ENCODE data around the gene RIMS1. TPM values are rescaled to one million over a fixed set of nuclear protein-coding genes. Genes with fewer than 3 reads are reported as not detected.

Gene RIMS1
- 0.69 to 1.1 TPM (median 1.1 TPM) in 3 replicates for total RNA-seq (2021)
- Bru-seq, nascent RNA: percentile 27 among the genes with signal in this experiment
- long read RNA-seq, experiment 1, partial matches to known transcripts: 0 of 4 reads
- long read RNA-seq, experiment 1, other reads (novel, unspliced or antisense): 4 of 4 reads
- long read RNA-seq, experiment 2, partial matches to known transcripts: 0 of 1 reads
- long read RNA-seq, experiment 2, other reads (novel, unspliced or antisense): 1 of 1 reads
- long read RNA-seq, experiment 3: 0 reads

- ATAC-seq: peak; percentile 79
- H3K27ac Mint-ChIP-seq: no peak within 1 kb of the TSS
- CTCF ChIA-PET: no interaction called here
Observed at GRCh38 chr6:71886184-71887005, at the start of gene RIMS1. Gene RIMS1, plus strand, starts transcription at chr6:71886550. Its CDS starts 474 bp downstream, at chr6:71887024.

GRCh38 chr6:71851214-71851613 lies 35.1 kb upstream of the RIMS1 start:
- ATAC-seq (no peak), DNase-seq (ENCODE audit: low spot score) (no peak)
- CTCF ChIA-PET: no interaction called here
- POLR2A ChIA-PET: no interaction called here
- TF ChIP-seq FOXP1 (CRISPR knock-in tag; IDR thresholded peaks at IDR 0.05; ENCODE audit: borderline replicate concordance): no peak
- no peak for TF ChIP-seq ZNF263 (CRISPR knock-in tag; IDR thresholded peaks at IDR 0.05; ENCODE audit: low read depth)
- TF ChIP-seq FOXK1 (CRISPR knock-in tag; IDR thresholded peaks at IDR 0.05): no peak
- no peak for TF ChIP-seq SP1 (CRISPR knock-in tag; conservative IDR thresholded peaks at IDR 0.05)
- TF ChIP-seq ZNF671 (CRISPR knock-in tag; IDR thresholded peaks at IDR 0.05): no peak
- TF ChIP-seq E2F5 (CRISPR knock-in tag; IDR thresholded peaks at IDR 0.05): no peak
- no peak for TF ChIP-seq ETV6 (CRISPR knock-in tag; IDR thresholded peaks at IDR 0.05)
- TF ChIP-seq HMGXB4 (CRISPR knock-in tag; IDR thresholded peaks at IDR 0.05): no peak
- TF ChIP-seq AR (CRISPR knock-in tag; IDR thresholded peaks at IDR 0.05): no peak
- no peak for TF ChIP-seq RORB (CRISPR knock-in tag; IDR thresholded peaks at IDR 0.05)
- TF ChIP-seq NR2C2 (CRISPR knock-in tag; IDR thresholded peaks at IDR 0.05): no peak
- TF ChIP-seq RELA (CRISPR knock-in tag; IDR thresholded peaks at IDR 0.05; ENCODE audit: borderline replicate concordance): no peak
- Mint-ChIP-seq H3K9me3 (no peaks in the 10 kb centered on the region), H3K4me3 (no peak overlapping the region), H3K36me3 (no peaks in the 10 kb centered on the region), H3K27ac (no peak overlapping the region), H3K4me1 (no peaks in the 10 kb centered on the region), H3K27me3 (ENCODE audit: low read depth) (no peaks in the 10 kb centered on the region)

More at GRCh38 chr6:71886184-71887005, at the start of gene RIMS1:
- peaks cover 40% of the 10 kb centered on the region for H3K27me3 Mint-ChIP-seq (ENCODE audit: low read depth)
- POLR2A ChIA-PET: no interaction called here
- no peaks in the 10 kb centered on the region; the same call in 1 of the 2 replicates for H3K4me1 Mint-ChIP-seq
- DNase-seq (ENCODE audit: low spot score): peak; percentile 68
- peak within 1 kb of the TSS; percentile 89 for H3K4me3 Mint-ChIP-seq
- peak; percentile 80; the same call in 1 of the 2 replicates for TF ChIP-seq HMGXB4 (CRISPR knock-in tag; IDR thresholded peaks at IDR 0.05)
- TF ChIP-seq MYBL2 (CRISPR knock-in tag; IDR thresholded peaks at IDR 0.05): no peak
- no peak for TF ChIP-seq ZNF121 (CRISPR knock-in tag; IDR thresholded peaks at IDR 0.05)
- no peaks in the 10 kb centered on the region for H3K36me3 Mint-ChIP-seq
- no peaks in the 10 kb centered on the region for H3K9me3 Mint-ChIP-seq

Data from WTC11 (cell line).